ENCODE measurements around the gene SLC15A1. TPM values are rescaled to one million over a fixed set of nuclear protein-coding genes. Genes with fewer than 3 reads are reported as not detected.
"Not testable (repeated sequence)": the region's sequence is repeated elsewhere in the genome, so short reads cannot be mapped to it uniquely, and the experiment has no call there.

Gene SLC15A1
- total RNA-seq, 2 experiments from 2014 or later, result not detected

DNA sequence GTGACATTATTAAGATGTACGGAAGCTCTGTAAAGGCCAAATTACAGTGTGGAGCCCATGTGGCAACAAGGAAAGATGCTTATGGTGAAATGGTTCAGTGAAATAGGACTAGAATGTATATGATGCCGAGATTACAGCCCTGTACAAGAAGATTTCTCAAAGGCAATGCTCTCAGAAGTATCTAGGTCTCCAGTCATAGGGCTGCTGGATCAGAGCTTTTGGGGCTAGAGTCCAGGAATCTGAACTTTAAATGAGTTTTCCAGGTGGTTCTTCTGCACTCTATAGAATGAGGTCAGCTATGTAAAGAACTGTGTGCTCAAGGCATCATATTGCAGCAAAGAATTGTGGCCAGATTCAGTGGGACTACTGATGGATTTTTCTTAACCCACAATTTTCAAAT, 100.2 kb downstream of the SLC15A1 start:
- DNase-seq, result no peak
- Mint-ChIP-seq H3K4me3 (no peak overlapping the region), H3K36me3 (ENCODE audit: low read depth) (no peaks in the 10 kb centered on the region), H3K9me3 (no peaks in the 10 kb centered on the region), H3K4me1 (peaks cover 2% of the 10 kb centered on the region), H3K27ac (no peak overlapping the region), H3K27me3 (peaks cover 2% of the 10 kb centered on the region)
- ChIA-PET CTCF (interaction anchor here (0.8 to 5.5 kb wide), 26 partner anchors 19 to 793 kb away, joined by 3 to 125 read pairs (median 4); no protein-coding TSS in a partner anchor), POLR2A (interaction anchor here (0.9 to 1.9 kb wide), 5 partner anchors 16 to 207 kb away, joined by 3 to 8 read pairs (median 5); no protein-coding TSS in a partner anchor)

DNA sequence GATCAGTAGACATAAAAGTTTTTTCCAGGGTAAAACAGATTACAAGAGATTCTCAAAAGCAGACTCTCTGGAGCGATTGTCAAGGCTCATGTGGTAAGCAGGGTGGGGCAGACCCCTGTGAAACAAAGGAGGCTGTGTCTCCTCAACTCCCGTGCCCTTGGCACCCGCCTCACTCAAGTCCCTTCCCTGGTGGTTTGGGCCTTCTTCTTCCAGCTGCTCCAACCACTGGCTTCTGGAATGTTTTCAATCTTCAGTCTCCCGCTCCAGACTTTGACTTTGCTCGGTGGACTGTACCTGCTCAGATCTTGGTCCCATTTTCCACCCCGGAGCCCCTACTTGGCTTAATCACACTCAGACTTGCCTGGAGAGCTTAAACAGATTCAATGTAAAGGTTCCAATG, 100.7 kb downstream of the SLC15A1 start:
- no peak overlapping the region for H3K4me3 Mint-ChIP-seq
- no peak for DNase-seq
- no peaks in the 10 kb centered on the region for H3K9me3 Mint-ChIP-seq
- ChIA-PET CTCF (interaction anchor here (0.8 to 5.5 kb wide), 9 partner anchors 87 to 224 kb away, joined by 3 to 125 read pairs (median 10); no protein-coding TSS in a partner anchor), POLR2A (no interaction called here)
- H3K36me3 Mint-ChIP-seq (ENCODE audit: low read depth), result no peaks in the 10 kb centered on the region
- peaks cover 2% of the 10 kb centered on the region for H3K4me1 Mint-ChIP-seq
- no peak overlapping the region for H3K27ac Mint-ChIP-seq
- peaks cover 2% of the 10 kb centered on the region for H3K27me3 Mint-ChIP-seq

DNA sequence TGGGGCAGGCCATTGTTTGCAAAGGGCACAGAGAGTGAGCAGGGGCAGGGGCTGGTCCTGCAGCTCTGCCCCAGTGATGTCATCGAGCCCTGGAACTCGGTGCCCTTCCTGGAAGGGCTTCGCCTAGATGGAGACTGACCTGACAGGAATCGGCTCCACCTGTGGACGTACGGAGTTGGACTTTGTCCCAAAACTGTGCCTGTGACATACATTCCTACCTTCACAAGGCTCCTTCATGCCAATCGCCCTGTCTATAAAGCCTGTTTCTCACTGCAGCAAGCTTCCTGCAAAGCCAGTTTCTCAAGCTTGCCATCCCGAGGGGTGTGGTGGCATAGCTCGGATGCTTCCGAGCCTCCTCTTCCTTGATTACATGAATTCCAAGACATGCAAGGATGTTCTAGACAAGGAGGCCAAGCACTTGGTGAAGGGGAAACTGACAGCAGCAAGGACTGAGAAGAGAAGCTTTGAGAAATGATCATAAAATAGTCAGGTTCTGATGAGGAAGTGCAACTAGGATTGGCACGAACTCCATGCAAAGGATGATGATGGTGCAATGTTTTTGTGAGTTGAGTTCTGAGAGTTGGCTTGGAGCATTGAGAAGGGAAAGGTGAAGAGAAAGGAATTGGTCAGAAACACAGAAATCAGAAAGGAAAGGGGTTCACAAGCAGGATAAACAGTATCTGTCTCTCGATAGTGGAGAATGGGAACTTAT, 101.9 kb downstream of the SLC15A1 start:
- ChIA-PET POLR2A (no interaction called here), CTCF (interaction anchor here (0.7 to 5.5 kb wide), 2 partner anchors 204 to 783 kb away, joined by 3 to 125 read pairs; no protein-coding TSS in a partner anchor)
- Mint-ChIP-seq H3K36me3 (ENCODE audit: low read depth) (no peaks in the 10 kb centered on the region), H3K9me3 (no peaks in the 10 kb centered on the region), H3K4me1 (peaks cover 2% of the 10 kb centered on the region), H3K27ac (no peak overlapping the region), H3K4me3 (no peak overlapping the region), H3K27me3 (peaks cover 5% of the 10 kb centered on the region)
- DNase-seq, result no peak

DNA sequence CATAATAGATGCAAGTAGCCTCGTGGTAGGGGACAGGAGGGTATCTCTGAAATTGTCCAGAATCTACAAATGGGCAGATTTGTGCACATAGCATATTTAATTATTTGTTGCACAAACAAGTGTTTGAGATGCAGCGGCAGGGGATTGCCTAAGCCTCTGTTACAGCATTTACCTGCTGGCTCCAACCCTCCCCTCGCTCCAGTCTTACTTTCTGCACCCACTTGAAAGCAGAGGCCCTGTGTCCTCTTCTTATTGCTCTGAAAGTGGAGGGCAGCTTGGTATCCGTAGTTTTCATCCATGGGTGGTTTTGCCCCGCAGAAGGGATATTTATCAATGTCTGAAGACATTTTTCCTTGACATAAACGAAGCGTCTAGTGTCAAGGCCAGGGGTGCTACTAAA, 102.6 kb downstream of the SLC15A1 start:
- H3K4me3 Mint-ChIP-seq, result no peak overlapping the region
- H3K9me3 Mint-ChIP-seq, result no peaks in the 10 kb centered on the region
- no peak for DNase-seq
- POLR2A ChIA-PET, result no interaction called here
- no peaks in the 10 kb centered on the region for H3K36me3 Mint-ChIP-seq (ENCODE audit: low read depth)
- H3K27ac Mint-ChIP-seq, result no peak overlapping the region
- CTCF ChIA-PET, result interaction anchor here (5.5 kb wide), 1 partner anchor 203 kb away, joined by 125 read pairs; no protein-coding TSS in a partner anchor
- peaks cover 7% of the 10 kb centered on the region for H3K27me3 Mint-ChIP-seq
- peaks cover 2% of the 10 kb centered on the region for H3K4me1 Mint-ChIP-seq

DNA sequence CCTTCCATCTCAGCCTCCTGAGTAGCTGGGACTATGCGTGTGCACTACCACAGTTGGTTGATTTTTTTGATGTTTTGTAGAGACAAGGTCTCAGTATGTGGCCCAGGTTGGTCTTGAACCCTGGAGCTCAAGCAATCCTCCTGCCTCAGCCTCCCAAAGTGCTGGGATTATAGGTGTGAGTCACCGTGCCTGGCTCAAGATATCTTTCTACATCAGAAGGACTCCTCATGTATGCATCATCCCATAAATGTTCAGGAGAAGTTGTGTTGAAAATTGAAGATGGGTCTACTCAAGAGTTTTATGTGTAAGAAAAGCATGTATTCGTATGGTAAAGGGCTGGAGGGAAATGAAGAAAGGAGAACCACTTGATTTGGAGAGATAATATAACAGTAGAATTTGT, 103.8 kb downstream of the SLC15A1 start:
- no peak overlapping the region for H3K27ac Mint-ChIP-seq
- H3K27me3 Mint-ChIP-seq, result peaks cover 10% of the 10 kb centered on the region
- ChIA-PET CTCF (interaction anchor here (2.0 kb wide), 1 partner anchor 204 kb away, joined by 9 read pairs; no protein-coding TSS in a partner anchor), POLR2A (no interaction called here)
- H3K36me3 Mint-ChIP-seq (ENCODE audit: low read depth), result no peaks in the 10 kb centered on the region
- DNase-seq, result no peak
- no peak overlapping the region for H3K4me3 Mint-ChIP-seq
- no peaks in the 10 kb centered on the region for H3K9me3 Mint-ChIP-seq
- peaks cover 2% of the 10 kb centered on the region for H3K4me1 Mint-ChIP-seq

DNA sequence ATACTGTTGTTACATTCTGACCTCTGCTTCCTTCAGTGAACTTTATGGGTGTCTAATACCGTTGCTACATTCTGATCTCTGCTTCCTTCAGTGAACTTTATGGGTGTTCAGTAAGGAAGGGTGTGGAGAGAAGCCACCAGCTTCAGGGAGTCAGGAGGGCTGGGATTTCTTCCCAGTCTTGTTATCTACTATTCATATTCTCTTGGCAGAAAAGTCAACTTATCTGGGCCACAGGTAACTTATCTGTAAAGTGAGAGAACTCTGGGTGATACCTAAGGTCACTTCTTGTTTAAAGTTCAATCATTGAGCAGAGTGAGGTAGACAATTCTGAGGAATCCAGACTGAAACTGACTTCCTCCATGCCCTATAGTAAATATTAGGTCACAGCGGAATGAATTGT, 104.3 kb downstream of the SLC15A1 start:
- no peak for DNase-seq
- Mint-ChIP-seq H3K4me3 (no peak overlapping the region), H3K36me3 (ENCODE audit: low read depth) (no peaks in the 10 kb centered on the region), H3K27me3 (peaks cover 11% of the 10 kb centered on the region), H3K9me3 (no peaks in the 10 kb centered on the region), H3K27ac (no peak overlapping the region), H3K4me1 (no peaks in the 10 kb centered on the region)
- ChIA-PET CTCF (interaction anchor here (2.0 kb wide), 1 partner anchor 203 kb away, joined by 9 read pairs; no protein-coding TSS in a partner anchor), POLR2A (no interaction called here)

DNA sequence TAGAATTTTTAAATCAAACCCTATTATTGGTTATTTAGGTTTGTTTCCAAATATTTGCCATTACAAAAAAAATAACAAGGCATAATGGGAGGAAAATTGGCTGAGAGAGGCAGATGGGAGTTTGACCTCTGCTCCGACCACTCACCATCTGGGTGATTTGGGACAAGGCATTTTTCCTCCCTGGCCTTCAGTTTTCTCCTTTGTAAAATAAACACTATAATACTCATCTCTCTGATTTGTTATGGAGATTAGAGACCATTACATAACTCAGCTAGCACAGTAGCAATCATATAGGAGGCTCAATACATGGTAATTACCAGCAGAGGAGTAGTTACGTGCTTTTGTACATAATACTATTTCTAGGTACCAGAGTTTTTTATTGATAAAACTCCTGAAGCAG, 105.4 kb downstream of the SLC15A1 start:
- Mint-ChIP-seq H3K4me1 (no peaks in the 10 kb centered on the region), H3K36me3 (ENCODE audit: low read depth) (no peaks in the 10 kb centered on the region), H3K4me3 (no peak overlapping the region), H3K9me3 (no peaks in the 10 kb centered on the region), H3K27ac (no peak overlapping the region), H3K27me3 (peaks cover 11% of the 10 kb centered on the region)
- CTCF ChIA-PET, result no interaction called here
- POLR2A ChIA-PET, result no interaction called here
- DNase-seq, result no peak

DNA sequence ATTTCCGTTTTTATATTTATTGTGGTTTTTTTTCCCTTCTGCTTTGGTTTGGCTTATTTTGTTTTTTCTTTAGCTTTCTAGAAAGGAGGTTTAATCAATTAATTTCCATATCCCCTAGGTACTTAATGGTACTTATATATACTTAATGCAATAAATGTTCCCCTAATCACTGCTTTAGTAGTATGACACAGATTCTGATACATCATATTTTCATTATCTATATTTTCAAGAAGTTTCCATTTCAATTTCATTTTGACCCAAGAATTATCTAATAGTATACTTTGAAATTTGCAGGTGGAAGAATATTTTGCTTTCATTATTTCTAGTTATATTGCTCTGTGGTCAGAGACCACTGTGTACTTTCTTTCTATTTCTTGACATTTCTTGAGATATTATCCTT, 109.0 kb downstream of the SLC15A1 start:
- H3K4me3 Mint-ChIP-seq, result no peak overlapping the region
- H3K27ac Mint-ChIP-seq, result no peak overlapping the region
- POLR2A ChIA-PET, result no interaction called here

DNA sequence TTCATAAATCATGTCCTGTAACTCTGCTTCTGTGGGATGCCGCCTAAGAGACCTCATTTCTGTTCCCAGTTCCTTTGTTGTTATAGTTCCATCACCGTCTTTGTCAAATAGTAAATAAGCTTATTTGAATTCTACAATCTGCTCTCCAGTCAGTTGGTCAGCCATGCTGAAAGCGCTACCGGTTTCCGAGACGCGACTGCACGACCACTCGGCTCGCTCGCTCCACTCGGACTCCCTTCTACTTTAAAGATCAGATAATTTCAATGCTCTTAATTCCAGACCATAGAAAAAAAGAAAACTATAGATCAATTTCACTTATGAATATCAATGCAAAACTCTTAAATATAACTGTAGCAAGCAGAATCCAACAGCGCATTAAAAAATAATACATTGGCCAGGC, 111.4 kb downstream of the SLC15A1 start:
- POLR2A ChIA-PET, result no interaction called here
- H3K36me3 Mint-ChIP-seq (ENCODE audit: low read depth), result no peaks in the 10 kb centered on the region
- H3K9me3 Mint-ChIP-seq, result no peaks in the 10 kb centered on the region
- no peak for DNase-seq
- peaks cover 17% of the 10 kb centered on the region for H3K27me3 Mint-ChIP-seq
- no peak overlapping the region for H3K4me3 Mint-ChIP-seq
- no peak overlapping the region for H3K27ac Mint-ChIP-seq
- H3K4me1 Mint-ChIP-seq, result no peaks in the 10 kb centered on the region
- CTCF ChIA-PET, result interaction anchor here (3.3 kb wide), 1 partner anchor 196 kb away, joined by 12 read pairs; no protein-coding TSS in a partner anchor

More for the DNA sequence above, 109.0 kb downstream of the SLC15A1 start:
- CTCF ChIA-PET, result interaction anchor here (3.3 kb wide), 1 partner anchor 198 kb away, joined by 12 read pairs; no protein-coding TSS in a partner anchor
- peaks cover 20% of the 10 kb centered on the region for H3K27me3 Mint-ChIP-seq
- H3K9me3 Mint-ChIP-seq, result no peaks in the 10 kb centered on the region
- H3K36me3 Mint-ChIP-seq (ENCODE audit: low read depth), result no peaks in the 10 kb centered on the region
- DNase-seq, result no peak
- no peaks in the 10 kb centered on the region for H3K4me1 Mint-ChIP-seq

DNA sequence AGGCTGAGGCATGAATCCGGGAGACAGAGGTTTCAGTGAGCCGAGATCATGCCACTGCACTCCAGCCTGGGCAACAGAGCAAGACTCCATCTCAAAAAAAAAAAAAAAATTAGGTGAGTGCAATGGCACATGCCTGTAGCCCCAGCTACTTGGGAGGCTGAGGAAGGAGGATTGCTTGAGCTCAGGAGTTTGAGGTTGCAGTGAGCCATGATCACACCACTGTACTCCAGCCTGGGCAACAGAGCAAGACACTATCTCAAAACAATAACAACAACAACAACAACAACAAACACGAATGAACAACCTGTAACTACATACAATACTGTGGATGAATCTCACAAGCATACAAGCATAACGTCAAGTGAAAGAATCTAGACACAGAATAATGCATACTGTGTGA, 112.7 kb downstream of the SLC15A1 start:
- H3K9me3 Mint-ChIP-seq; H3K4me3 Mint-ChIP-seq; H3K4me1 Mint-ChIP-seq; DNase-seq; H3K36me3 Mint-ChIP-seq (ENCODE audit: low read depth); POLR2A ChIA-PET; H3K27ac Mint-ChIP-seq: not testable (repeated sequence)
- peaks cover 17% of the 10 kb centered on the region for H3K27me3 Mint-ChIP-seq
- CTCF ChIA-PET, result interaction anchor here (1.1 kb wide), 1 partner anchor 194 kb away, joined by 3 read pairs; no protein-coding TSS in a partner anchor

DNA sequence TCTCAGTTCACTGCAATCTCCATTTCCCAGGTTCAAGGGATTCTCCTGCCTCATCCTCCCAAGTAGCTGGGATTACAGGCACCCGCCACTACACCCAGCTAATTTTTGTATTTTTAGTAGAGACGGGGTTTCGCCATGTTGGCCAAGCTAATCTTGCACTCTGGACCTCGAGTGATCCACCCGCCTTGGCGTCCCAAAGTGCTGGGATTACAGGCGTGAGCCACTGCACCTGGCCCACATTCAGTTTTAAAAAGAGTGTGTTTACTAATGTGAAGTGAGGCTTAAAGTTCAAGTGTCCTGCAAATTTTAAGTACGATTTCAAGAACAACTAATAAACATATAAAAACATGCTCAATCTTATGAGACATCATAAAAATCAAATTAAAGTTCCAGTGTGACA, 114.1 kb downstream of the SLC15A1 start:
- H3K27ac Mint-ChIP-seq; H3K9me3 Mint-ChIP-seq; H3K4me1 Mint-ChIP-seq; CTCF ChIA-PET; DNase-seq; H3K36me3 Mint-ChIP-seq (ENCODE audit: low read depth); H3K4me3 Mint-ChIP-seq; POLR2A ChIA-PET: not testable (repeated sequence)
- peaks cover 10% of the 10 kb centered on the region for H3K27me3 Mint-ChIP-seq

Data from activated CD4-positive, alpha-beta memory T cell treated with anti-CD3 and anti-CD28 coated beads, Interleukin-2, amount 10 ng/mL, durations not matched to agents 7 days and 5 days (primary cell).